Ovary (tissue), 3 donors: ENCODE measurements around the gene PAQR8.

Experiments used
- CTCF ChIP-seq, 3 donors: fragments of 450-650 bp in 2 of 3; fragments of 200-600 bp in 1 of 3; IDR thresholded peaks; one replicate each; pipeline versions ENCODE4 v1.5.1 to v1.8.0; 2016 to 2022; ENCODE audit warnings: antibody characterized with exemption in 3 of 3, mild to moderate bottlenecking in 1 of 3
- EP300 ChIP-seq: sonication (generic); formaldehyde crosslinking; IDR thresholded peaks from one replicate; pipeline ENCODE4 v1.6.1; 2017; ENCODE audit warnings: antibody characterized with exemption
- POLR2A ChIP-seq: fragments of 450-650 bp; IDR thresholded peaks from one replicate; pipeline ENCODE4 v1.6.1; 2017; ENCODE audit warnings: antibody characterized with exemption, mild to moderate bottlenecking, moderate library complexity
- donor health status: DM: no; HTN: no; CAD: no.

GRCh38 chr6:52325695-52326471 lies 36.1 kb upstream of the PAQR8 start:
- no peak for TF ChIP-seq POLR2A
- TF ChIP-seq CTCF (IDR thresholded peaks at IDR 0.05): no peak
- no peak for TF ChIP-seq EP300
